HG02798 (cell line): ENCODE results near the gene PHACTR2.

Experiments used
- ATAC-seq: cut with Tn5 transposase; IDR thresholded peaks from one replicate; pipeline ENCODE4 v1.9.1; 2021; ENCODE audit warnings: mild to moderate bottlenecking; ENCODE audit not compliant: unreplicated experiment, poor library complexity

PHACTR2 gene

GRCh38 chr6:143674483-143675381, 3.0 kb upstream of the PHACTR2 start:
- no peak for ATAC-seq

- ATAC-seq: no peak
Measured at GRCh38 chr6:143675382-143675900, 2.3 kb upstream of the PHACTR2 start.

DNA sequence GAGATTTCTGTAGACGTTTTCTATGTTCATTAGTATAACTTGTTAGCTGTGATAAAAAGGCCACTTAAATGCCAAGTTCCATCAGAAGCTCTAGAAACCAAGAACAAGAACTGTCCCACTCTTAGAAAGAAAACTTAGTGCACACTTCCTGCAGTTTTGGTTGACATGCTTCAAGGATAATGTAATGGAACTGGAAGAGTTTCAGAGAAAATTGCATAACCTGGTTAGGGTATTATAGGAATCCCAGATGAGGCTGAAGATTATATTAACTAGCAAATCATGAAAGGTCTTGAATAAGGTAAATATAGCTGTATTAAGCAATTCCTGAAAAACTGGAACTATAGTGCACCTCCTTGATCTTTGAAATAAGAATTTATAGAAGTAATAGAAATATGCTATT, 1.8 kb upstream of the PHACTR2 start:
- ATAC-seq: no peak

DNA sequence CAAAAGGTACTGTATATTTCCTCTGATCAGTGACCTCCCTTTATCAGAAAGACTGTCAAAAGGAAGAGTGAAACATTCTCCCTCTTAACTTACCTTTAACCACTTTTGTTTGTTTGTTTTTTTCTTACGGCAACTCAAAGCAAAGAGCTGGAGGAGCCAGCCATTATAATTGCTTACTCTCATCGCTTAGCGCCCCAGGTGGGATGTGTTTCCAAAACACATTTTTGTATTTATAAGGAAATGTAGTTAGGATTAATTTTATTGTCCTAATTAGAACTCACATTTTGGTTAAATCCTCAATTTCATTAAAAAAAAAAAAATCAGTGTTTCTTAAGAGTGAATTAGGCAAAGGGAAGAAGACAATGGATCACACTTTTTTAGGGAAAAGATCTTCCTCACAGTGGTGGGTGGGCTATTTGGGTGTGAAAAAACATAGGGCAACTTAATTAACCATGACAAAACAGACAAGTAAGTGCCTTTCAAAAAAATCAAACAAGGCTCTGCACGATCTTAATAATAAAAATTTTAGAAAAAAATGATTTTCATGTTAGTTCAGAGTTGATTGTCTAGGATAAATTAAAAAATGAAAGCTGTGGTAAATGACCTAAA, 1.2 kb upstream of the PHACTR2 start:
- no peak for ATAC-seq

GRCh38 chr6:143677577-143677890, 231 bp upstream of the PHACTR2 start:
- no peak for ATAC-seq

DNA sequence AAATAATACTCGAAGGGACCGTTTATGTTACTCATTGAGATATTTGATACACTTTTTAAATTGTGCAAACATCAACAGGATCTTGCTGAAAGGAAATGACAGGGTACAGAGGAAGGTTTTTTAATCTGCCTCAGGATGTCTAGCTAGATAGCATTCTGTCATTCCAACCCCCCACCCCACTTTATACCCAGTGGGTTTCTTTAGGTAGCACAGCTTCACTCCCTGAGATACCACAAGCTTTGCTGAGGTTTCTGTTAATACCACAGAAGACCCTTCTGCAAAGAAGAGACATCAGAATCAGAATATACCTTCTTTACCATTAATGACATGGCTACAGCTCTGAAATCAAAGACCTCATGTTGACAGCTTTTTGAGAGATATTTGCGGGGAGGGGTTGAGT, 1.3 kb downstream of the PHACTR2 start:
- no peak for ATAC-seq

GRCh38 chr6:143680141-143680540, 2.4 kb downstream of the PHACTR2 start:
- no peak for ATAC-seq

DNA sequence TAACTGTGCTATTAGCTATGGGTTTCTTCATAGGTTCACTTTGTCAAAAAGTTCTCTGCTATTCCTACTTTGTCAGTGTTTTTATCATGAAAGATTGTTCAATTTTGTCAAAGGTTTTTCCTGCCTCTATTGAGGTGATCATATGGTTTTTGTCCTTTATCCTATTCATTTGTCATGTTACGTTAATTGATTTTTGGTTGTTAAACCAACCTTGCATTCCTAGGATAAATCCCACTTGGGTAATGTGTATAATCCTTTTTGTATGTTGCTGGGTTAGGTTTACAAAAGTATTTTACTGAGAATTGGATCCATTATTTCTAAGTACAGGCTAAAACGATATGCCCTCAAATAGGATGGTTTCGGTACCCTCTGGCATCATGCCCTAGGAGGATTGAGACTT, 5.0 kb downstream of the PHACTR2 start:
- no peak for ATAC-seq

DNA sequence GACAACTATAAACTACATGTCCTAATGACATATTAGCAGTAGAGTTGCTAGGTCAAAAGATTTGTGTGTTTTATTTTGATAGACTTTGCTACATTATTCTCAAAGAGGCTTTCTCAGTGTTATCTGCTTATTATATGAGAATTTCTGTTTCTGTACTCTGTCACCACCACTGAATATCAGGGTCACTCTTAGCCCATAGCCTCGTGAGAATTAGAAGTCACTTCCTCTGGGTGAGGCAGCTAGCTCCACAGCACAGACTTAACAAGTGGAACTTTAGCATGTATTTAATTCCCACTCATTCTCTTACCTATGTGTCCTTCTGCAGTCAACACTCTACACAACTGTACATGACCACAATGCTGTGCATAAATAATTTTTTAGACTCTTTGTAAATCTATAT, 6.7 kb downstream of the PHACTR2 start:
- ATAC-seq: no peak

- ATAC-seq: no peak
Measured at GRCh38 chr6:143685653-143686052, 7.9 kb downstream of the PHACTR2 start.

DNA sequence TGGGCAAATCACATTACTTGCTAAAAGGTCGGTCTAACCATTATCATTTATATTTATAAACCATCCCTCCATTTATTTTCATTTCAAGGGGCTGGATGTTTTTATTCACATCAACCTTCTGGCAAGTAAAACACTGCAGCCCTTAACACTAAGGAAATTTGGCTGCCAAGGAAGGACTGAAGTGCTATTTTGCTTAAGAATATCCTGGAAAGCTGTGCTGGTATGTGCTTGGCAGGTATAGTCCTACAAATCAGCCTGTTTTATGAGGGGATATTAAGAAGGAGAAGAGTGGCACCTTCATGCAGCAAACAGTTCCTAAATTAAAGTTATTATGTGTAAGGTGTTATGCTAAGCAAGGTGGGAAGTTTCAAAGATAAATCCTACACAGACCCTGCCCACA, 9.8 kb downstream of the PHACTR2 start:
- ATAC-seq: no peak

DNA sequence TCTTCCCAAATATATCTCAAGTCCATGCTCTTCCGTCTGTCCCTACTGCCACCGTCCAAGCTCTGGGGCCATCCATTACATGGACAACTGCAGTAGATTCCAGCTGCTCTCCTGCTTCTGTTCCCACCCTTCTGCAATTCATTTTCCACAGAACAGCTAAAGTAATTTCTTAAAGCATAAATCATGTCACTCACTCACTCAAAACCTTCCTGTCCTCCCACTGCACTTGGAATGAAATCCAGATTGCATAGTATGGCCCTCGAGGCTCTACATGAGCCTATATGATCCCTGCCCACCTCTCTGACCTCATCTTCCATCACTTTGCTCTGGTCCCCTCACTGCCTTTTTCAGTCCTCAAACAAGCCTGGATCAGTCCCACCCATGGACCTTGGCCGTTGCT, 10.9 kb downstream of the PHACTR2 start:
- ATAC-seq: no peak

GRCh38 chr6:143689852-143690251, 12.1 kb downstream of the PHACTR2 start:
- ATAC-seq: no peak

- ATAC-seq: no peak
Measured at GRCh38 chr6:143691155-143691554, 13.4 kb downstream of the PHACTR2 start.

- ATAC-seq: no peak
Measured at GRCh38 chr6:143691900-143692636, 14.3 kb downstream of the PHACTR2 start.

DNA sequence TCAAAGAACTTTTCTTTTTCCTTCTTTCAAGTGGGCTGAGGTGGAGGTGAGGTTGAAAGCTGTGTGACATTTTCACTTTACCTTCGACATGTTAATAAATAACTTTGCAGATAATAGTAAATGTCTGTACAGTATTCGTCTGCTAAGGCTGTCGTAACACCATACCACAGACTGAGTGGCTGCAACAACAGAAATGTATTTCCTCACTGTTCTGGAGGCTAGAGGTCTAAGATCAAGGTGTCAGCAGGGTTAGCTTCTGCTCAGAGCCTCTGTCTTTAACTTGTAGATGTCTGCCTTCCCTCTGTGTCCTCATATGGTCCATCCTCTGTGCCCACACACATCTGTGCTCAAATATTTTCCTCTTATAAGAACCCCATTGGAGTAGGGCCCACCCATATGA, 14.9 kb downstream of the PHACTR2 start:
- ATAC-seq: no peak

- no peak for ATAC-seq
Measured at GRCh38 chr6:143694013-143694412, 16.2 kb downstream of the PHACTR2 start.

- no peak for ATAC-seq
Measured at GRCh38 chr6:143694560-143694959, 16.8 kb downstream of the PHACTR2 start.

DNA sequence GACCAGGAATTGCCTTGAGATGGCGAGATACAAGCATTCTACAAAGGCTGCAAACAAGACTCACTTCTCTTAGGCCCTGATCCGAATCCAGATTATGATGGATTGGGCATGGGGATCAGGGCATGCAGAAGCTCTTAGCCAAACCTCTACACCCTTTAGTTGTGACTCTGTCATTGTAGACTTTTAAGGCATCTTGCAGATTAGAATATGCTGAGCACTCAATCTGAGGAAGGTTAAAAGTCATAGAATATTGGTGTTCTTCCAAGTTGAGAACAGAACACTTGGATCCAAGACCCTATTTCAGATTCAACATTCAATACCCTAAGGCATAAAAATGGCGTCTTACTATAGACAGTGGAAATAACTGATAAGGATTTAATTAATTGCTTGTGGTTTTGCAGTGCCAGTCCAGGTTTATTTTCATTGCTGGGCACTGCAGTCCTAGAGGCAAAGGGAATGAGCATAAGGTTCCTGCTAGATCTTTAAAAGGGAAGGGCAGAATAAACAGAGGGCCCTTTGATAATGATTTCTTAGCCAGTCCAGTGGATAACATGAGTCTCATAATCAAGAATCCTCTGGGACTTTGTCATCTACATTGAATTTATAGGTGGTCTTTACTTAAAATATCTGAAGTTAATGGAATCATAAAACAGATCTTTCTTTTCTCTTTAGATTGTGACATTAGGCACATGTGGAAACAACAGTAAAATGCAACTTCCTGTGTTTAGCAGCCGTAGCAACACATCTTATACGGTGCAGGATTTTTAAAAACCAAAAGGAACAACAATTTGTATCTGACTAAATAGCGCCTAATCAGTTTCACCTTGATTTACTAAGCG, 17.6 kb downstream of the PHACTR2 start:
- ATAC-seq: no peak

GRCh38 chr6:143695969-143696663, 18.4 kb downstream of the PHACTR2 start:
- no peak for ATAC-seq
